HEK293T (cell line): Measurements from ENCODE around the gene STARD9.

Experiments
- BHLHE40 ChIP-seq: fragments of 450-650 bp; IDR thresholded peaks from 2 replicates; pipeline ENCODE4 v1.6.1; 2016; ENCODE audit warnings: mild to moderate bottlenecking, moderate library complexity, borderline replicate concordance
- ELF4 ChIP-seq: fragments of 450-650 bp; IDR thresholded peaks from 2 replicates; pipeline ENCODE4 v1.6.1; 2017; ENCODE audit warnings: antibody characterized with exemption
- FOXA1 ChIP-seq: fragments of 450-650 bp; IDR thresholded peaks from 2 replicates; pipeline ENCODE4 v1.6.1; 2016; ENCODE audit warnings: mild to moderate bottlenecking
- L3MBTL2 ChIP-seq: fragments of 450-650 bp; conservative IDR thresholded peaks from 2 replicates; pipeline ENCODE4 v1.6.1; 2016; ENCODE audit warnings: mild to moderate bottlenecking
- NFRKB ChIP-seq: fragments of 450-650 bp; IDR thresholded peaks from 2 replicates; pipeline ENCODE4 v1.6.1; 2016; ENCODE audit warnings: mild to moderate bottlenecking, moderate library complexity
- SUZ12 ChIP-seq: fragments of 450-650 bp; IDR thresholded peaks from 2 replicates; pipeline ENCODE4 v1.6.1; 2016; ENCODE audit warnings: mild to moderate bottlenecking
- TARDBP ChIP-seq: fragments of 450-650 bp; IDR thresholded peaks from 2 replicates; pipeline ENCODE4 v1.6.1; 2016

DNA sequence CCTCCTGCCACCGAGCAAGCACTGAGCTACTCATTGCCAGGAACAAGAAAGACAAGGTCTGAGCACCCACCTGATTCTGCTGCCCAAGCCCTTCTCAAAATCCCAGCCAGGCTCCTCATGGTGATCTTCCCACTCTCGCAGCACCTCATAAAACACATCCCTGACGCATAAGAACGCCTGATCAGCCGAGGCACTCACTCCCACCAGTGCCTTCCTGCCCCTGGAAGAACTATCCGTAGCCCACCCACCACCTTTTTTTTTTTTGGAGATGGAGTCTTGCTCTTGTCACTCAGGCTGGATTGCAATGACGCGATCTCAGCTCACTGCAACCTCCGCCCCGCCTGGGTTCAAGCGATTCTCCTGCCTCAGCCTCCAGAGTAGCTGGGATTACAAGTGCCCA is 157.6 kb downstream of the STARD9 start:
- TF ChIP-seq NFRKB (no peak), BHLHE40 (no peak), ELF4 (no peak), FOXA1 (no peak), L3MBTL2 (no peak), TARDBP (no peak), SUZ12 (no peak)
